Esophagus muscularis mucosa (tissue), 4 donors: Measurements from ENCODE around the gene BICD2. TPM values are rescaled to one million over a fixed set of nuclear protein-coding genes. Genes with fewer than 3 reads are reported as not detected.

ENCODE experiments used
- DNase-seq: peaks from one replicate; pipeline ENCODE4 v3.0.0-alpha.2; 2017; ENCODE audit errors: extremely low spot score
- H3K27ac ChIP-seq, 4 donors: fragments of 200-600 bp; sonication (generic); replicated peaks in 1 of 4; 1 replicate in 3 of 4; 2 replicates in 1 of 4; pipeline ENCODE4 v1.5.1; 2016 to 2019; ENCODE audit warnings: mild to moderate bottlenecking in 1 of 4
- H3K27me3 ChIP-seq, 4 donors: fragments of 200-600 bp; sonication (generic); one replicate each; pipeline versions ENCODE4 v1.5.1 to v1.6.0; 2016 to 2019
- H3K36me3 ChIP-seq, 4 donors: fragments of 200-600 bp; sonication (generic); one replicate each; pipeline ENCODE4 v1.5.1; 2016 to 2019
- H3K4me1 ChIP-seq, 4 donors: fragments of 200-600 bp; sonication (generic); one replicate each; pipeline ENCODE4 v1.5.1; 2016 to 2019
- H3K4me3 ChIP-seq, 4 donors: fragments of 200-600 bp; sonication (generic); 1 replicate in 2 of 4; 2 replicates in 2 of 4; pipeline ENCODE4 v1.5.1; 2016 to 2019; ENCODE audit warnings: mild to moderate bottlenecking in 4 of 4, moderate library complexity in 1 of 4
- H3K9me3 ChIP-seq, 4 donors: fragments of 200-600 bp; sonication (generic); 1 replicate in 3 of 4; 2 replicates in 1 of 4; pipeline ENCODE4 v1.5.1; 2016 to 2019
- EP300 ChIP-seq: sonication (generic); formaldehyde crosslinking; IDR thresholded peaks from one replicate; pipeline ENCODE4 v1.6.1; 2017; ENCODE audit warnings: antibody characterized with exemption
- POLR2A ChIP-seq: fragments of 450-650 bp; IDR thresholded peaks from one replicate; pipeline ENCODE4 v1.6.1; 2017; ENCODE audit warnings: antibody characterized with exemption, moderate library complexity, mild to moderate bottlenecking, low read depth
- POLR2AphosphoS5 ChIP-seq, 2 donors: sonication (generic); formaldehyde crosslinking; IDR thresholded peaks; one replicate each; pipeline ENCODE4 v1.6.1; 2017; ENCODE audit warnings: antibody characterized with exemption in 2 of 2
- WGBS: methylation state at CpG from one replicate; pipeline ENCODE4 v1.1.5; 2018; 5-methylcytosine and 5-hydroxymethylcytosine counted together
- intact Hi-C: fragments of 100-400 bp; cut with DNase I; formaldehyde crosslinking; loops from one replicate; pipeline ENCODE4 v1.15.1; 2023
- total RNA-seq, 4 donors: library from RNA; depleted of rRNA; stranded (reverse); fragments of >200 nt; gene quantifications; one replicate each; pipeline versions ENCODE4 v1.1.0 to v1.2.1, GENCODE V29; 2016
- TF ChIP-seq, protein P1 (sequence below), 3 experiments: fragments of 200-600 bp in 2 of 3; fragments of 450-650 bp in 1 of 3; sonication (generic) in 2 of 3; IDR thresholded peaks; one replicate each; pipeline ENCODE4 v1.5.1; 2017 to 2019; ENCODE audit warnings: antibody characterized with exemption in 3 of 3, mild to moderate bottlenecking in 2 of 3, moderate library complexity in 1 of 3

The BICD2 gene
- total RNA-seq, 4 donors from 2014 or later: 44.0 to 72.5 (median 57.3) TPM

DNA sequence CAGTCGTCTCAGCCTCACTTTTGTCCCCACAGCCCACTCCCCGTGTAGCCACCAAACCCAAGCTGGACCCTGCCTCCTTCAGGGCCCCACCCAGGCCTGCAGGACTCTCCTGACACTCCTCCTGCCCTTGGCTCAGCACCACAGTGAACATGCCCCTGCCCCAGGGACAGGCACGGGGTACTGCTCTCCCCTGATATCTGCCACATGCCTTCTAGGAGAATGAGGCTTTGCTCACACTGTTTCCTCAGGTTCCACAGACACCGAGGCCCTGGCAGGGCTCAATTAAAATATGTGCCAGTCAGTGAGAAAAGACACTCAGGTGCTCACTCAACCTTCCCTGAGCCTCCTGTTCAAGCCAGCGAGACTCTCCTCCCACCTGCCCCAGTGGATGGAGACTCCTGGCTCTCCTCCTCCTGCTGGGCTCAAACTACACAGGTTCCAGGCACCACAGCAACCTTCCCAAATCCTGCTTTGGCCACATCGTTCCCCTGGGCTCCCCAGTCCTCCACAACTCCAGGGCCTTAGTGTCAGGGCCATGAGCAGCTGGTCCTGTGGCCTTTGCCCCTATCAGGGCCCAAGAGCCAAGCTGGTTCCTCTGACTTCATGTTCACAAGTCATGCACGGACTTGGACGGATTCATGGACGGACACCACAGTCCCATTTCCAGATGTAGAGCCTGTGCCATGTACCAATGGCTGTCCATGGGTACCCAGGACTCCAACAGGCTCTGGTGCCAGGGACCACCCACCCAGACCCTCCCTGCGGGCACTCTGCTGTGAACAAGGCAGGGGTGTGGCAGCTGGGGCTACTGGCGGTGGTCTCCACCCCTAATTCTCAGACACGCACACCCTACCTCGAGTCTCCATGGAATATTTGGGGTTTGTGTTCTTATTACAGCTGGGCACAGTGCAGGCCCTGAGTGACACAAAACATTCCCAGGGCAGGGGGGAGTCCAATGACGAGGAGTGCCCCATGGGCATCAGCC is 36.6 kb downstream of the BICD2 start:
- 95% methylated on average over 8 of the region's 14 CpGs for WGBS
- intact Hi-C loops: no loop called here
- no peaks in the 10 kb centered on the region for H3K27me3 ChIP-seq
- no peak for DNase-seq
- TF ChIP-seq, protein P1, sequence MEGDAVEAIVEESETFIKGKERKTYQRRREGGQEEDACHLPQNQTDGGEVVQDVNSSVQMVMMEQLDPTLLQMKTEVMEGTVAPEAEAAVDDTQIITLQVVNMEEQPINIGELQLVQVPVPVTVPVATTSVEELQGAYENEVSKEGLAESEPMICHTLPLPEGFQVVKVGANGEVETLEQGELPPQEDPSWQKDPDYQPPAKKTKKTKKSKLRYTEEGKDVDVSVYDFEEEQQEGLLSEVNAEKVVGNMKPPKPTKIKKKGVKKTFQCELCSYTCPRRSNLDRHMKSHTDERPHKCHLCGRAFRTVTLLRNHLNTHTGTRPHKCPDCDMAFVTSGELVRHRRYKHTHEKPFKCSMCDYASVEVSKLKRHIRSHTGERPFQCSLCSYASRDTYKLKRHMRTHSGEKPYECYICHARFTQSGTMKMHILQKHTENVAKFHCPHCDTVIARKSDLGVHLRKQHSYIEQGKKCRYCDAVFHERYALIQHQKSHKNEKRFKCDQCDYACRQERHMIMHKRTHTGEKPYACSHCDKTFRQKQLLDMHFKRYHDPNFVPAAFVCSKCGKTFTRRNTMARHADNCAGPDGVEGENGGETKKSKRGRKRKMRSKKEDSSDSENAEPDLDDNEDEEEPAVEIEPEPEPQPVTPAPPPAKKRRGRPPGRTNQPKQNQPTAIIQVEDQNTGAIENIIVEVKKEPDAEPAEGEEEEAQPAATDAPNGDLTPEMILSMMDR (IDR thresholded peaks at IDR 0.05): no peak
- TF ChIP-seq POLR2AphosphoS5 (IDR thresholded peaks at IDR 0.05) (no peak), POLR2A (no peak), EP300 (no peak)
- H3K9me3 ChIP-seq: no peaks in the 10 kb centered on the region
- no peak overlapping the region for H3K27ac ChIP-seq
- H3K36me3 ChIP-seq: peaks cover 0 to 57% (median 29%) of the 10 kb centered on the region in 4 donors
- no peak overlapping the region for H3K4me3 ChIP-seq
- H3K4me1 ChIP-seq: peaks cover 34 to 59% (median 42%) of the 10 kb centered on the region in 4 donors

DNA sequence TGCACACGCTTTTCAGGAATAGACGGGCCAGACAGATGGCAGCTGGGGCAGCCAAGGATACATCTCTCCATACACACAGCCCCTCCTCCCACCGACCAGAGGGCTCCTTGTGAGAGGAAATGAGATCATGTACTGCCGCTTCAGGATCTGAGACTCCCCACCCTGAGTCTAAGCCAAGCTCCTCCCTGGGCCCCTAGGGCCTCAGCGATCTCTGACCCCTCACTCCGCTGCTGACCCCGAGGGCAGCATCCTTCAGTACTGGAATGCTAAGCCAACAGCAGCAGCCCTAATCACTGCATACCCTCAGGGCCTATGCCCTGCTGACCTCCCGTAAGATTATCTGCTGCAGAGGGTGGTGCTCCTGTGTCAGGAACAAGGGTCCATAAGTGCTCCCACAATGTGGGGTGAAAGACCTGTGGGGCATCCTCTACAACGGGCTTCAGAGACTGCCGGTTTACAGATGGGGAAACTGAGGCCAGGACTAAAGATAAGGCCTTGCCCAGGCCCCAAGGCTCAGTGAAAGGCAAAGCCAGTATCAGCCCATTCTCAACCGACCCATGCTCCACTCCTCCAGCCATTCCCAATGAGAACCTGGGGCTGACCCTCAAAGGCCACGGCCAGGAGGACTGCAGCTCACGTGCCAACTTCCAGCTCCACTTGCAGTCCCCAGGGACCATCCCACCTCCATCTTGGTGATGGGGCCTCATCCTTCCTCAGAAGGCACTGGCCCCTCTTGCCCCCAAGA is 37.5 kb downstream of the BICD2 start:
- 69% methylated on average over 7 of the region's 13 CpGs for WGBS
- Histone ChIP-seq H3K27ac (no peak overlapping the region), H3K4me3 (no peak overlapping the region), H3K4me1 (peaks cover 33 to 62% (median 42%) of the 10 kb centered on the region in 4 donors), H3K9me3 (no peaks in the 10 kb centered on the region), H3K36me3 (peaks cover 0 to 66% (median 37%) of the 10 kb centered on the region in 4 donors), H3K27me3 (no peaks in the 10 kb centered on the region)
- intact Hi-C loops: no loop called here
- DNase-seq: no peak
- no peak for TF ChIP-seq EP300
- TF ChIP-seq, protein P1 (IDR thresholded peaks at IDR 0.05): no peak
- TF ChIP-seq POLR2A: no peak
- no peak for TF ChIP-seq POLR2AphosphoS5 (IDR thresholded peaks at IDR 0.05)

DNA sequence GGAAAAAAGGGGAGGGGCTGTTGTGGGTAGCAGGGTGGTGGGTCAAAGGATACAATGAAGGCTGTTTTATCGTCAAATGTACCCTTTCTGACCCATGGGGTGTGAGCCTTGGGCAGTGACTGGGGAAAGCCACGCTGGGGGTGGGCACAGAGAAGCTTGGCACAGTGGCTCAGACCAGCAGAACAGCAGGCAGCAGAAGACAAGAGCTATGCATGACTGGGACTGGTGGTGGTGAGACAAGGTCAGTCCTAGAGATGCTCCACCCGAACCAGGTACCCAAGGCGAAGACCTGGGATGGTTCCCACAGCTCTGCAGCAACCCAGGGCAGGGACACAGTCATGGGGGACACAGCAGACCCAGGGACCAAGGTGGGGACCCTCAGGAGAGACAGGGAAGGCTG is 38.3 kb downstream of the BICD2 start:
- no peak for DNase-seq
- Histone ChIP-seq H3K4me3 (no peak overlapping the region), H3K27me3 (no peaks in the 10 kb centered on the region), H3K9me3 (no peaks in the 10 kb centered on the region), H3K36me3 (peaks cover 7 to 74% (median 45%) of the 10 kb centered on the region in 4 donors), H3K27ac (no peak overlapping the region), H3K4me1 (peaks cover 25 to 54% (median 37%) of the 10 kb centered on the region in 4 donors)
- TF ChIP-seq, protein P1 (IDR thresholded peaks at IDR 0.05): no peak
- TF ChIP-seq POLR2AphosphoS5 (IDR thresholded peaks at IDR 0.05): no peak
- no peak for TF ChIP-seq POLR2A
- no peak for TF ChIP-seq EP300
- WGBS: 95% methylated on average over 3 of the region's 4 CpGs
- intact Hi-C loops: no loop called here

DNA sequence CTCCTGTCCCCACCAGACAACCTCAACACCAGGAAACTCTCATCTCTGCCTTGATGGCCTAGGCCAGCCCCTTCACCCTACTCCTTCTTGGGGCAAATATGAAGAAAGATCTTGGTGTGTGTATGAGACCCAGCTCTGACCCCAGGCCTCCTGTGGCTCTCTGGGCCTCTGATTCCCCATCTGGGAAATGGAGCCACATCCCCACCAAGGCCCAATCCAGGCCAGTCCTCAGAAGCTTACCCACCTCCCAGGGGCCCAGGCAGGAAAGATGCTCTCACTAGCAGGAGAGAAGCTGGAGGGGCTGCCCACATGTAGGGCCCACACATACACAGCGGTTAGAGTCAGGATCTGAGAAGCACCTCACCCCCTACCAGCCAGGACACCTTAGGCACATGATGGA is 38.9 kb downstream of the BICD2 start:
- Histone ChIP-seq H3K9me3 (no peaks in the 10 kb centered on the region), H3K4me3 (no peak overlapping the region), H3K27me3 (no peaks in the 10 kb centered on the region), H3K27ac (no peak overlapping the region), H3K36me3 (peaks cover 10 to 79% (median 51%) of the 10 kb centered on the region in 4 donors), H3K4me1 (peaks cover 22 to 48% (median 33%) of the 10 kb centered on the region in 4 donors)
- 100% methylated on average over 1 of the region's 1 CpG for WGBS
- TF ChIP-seq, protein P1 (IDR thresholded peaks at IDR 0.05): no peak
- TF ChIP-seq EP300 (no peak), POLR2AphosphoS5 (IDR thresholded peaks at IDR 0.05) (no peak), POLR2A (no peak)
- intact Hi-C loops: no loop called here
- DNase-seq: no peak
